Measurements from ENCODE around the gene NDUFB10. TPM values are rescaled to one million over a fixed set of nuclear protein-coding genes. Genes with fewer than 3 reads are reported as not detected.

Gene NDUFB10
- total RNA-seq, 3 donors from 2014 or later (not counting 1 experiment from before 2014, with no cell fraction given) = 54.5 to 61.1 (median 59.5) TPM

DNA sequence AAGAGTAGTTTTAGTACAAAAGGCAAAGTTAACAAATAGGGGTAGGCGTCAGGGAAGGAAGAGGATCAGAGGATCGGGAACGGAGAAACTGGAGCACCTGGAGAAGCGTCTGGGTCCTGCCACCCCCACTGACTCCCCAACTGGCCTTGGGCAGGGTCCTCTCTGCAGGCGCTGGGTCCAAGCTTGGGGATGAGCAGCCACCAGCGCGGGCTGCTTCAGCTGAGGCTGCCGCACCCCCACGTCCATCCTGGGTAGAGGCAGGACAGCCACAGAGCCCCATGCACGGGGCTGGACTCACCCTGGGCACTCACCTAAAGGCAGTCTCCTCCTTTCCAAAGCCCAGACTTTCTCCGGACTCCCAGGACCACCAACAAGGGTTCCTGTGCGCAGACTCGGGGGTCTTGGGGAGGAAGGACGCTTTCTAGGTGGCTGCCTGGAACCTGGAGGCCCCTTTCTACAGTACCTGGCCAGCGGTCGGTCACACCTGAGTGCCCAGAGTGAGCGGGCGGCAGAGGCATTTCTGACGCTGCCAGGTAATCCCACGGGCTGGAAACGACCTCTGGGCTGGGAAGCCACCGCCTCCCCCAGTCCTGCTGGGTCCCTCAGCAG, 42.2 kb upstream of the NDUFB10 start:
- intact Hi-C loops (cut with micrococcal nuclease) = no loop called here
- ATAC-seq = no peak
- Mint-ChIP-seq H3K9me3 (no peaks in the 10 kb centered on the region), H3K36me3 (no peaks in the 10 kb centered on the region), H3K27me3 (ENCODE audit: low read depth in 2 of 2) (peaks cover 30 to 38% of the 10 kb centered on the region in 2 donors), H3K4me1 (no peaks in the 10 kb centered on the region), H3K27ac (no peak overlapping the region), H3K4me3 (no peak overlapping the region)
- no peak overlapping the region for H3K27ac ChIP-seq (ENCODE audit: low read length)
- H3K27me3 ChIP-seq (ENCODE audit: control insufficient read depth, insufficient read depth, low read length) = peaks cover 21% of the 10 kb centered on the region
- H3K4me3 ChIP-seq (ENCODE audit: low read length) = no peak overlapping the region
- H3K4me1 ChIP-seq (ENCODE audit: control insufficient read depth, insufficient read depth, low read length) = no peaks in the 10 kb centered on the region
- H3K9me3 ChIP-seq (ENCODE audit: control insufficient read depth, insufficient read depth, low read length) = no peaks in the 10 kb centered on the region
- 9% methylated on average over 22 of the region's 22 CpGs for WGBS (ENCODE audit: insufficient coverage)
- TF ChIP-seq, protein P1, sequence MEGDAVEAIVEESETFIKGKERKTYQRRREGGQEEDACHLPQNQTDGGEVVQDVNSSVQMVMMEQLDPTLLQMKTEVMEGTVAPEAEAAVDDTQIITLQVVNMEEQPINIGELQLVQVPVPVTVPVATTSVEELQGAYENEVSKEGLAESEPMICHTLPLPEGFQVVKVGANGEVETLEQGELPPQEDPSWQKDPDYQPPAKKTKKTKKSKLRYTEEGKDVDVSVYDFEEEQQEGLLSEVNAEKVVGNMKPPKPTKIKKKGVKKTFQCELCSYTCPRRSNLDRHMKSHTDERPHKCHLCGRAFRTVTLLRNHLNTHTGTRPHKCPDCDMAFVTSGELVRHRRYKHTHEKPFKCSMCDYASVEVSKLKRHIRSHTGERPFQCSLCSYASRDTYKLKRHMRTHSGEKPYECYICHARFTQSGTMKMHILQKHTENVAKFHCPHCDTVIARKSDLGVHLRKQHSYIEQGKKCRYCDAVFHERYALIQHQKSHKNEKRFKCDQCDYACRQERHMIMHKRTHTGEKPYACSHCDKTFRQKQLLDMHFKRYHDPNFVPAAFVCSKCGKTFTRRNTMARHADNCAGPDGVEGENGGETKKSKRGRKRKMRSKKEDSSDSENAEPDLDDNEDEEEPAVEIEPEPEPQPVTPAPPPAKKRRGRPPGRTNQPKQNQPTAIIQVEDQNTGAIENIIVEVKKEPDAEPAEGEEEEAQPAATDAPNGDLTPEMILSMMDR (IDR thresholded peaks at IDR 0.05) = no peak
- no peak for DNase-seq
- no peaks in the 10 kb centered on the region for H3K36me3 ChIP-seq (ENCODE audit: control insufficient read depth, insufficient read depth, low read length)

DNA sequence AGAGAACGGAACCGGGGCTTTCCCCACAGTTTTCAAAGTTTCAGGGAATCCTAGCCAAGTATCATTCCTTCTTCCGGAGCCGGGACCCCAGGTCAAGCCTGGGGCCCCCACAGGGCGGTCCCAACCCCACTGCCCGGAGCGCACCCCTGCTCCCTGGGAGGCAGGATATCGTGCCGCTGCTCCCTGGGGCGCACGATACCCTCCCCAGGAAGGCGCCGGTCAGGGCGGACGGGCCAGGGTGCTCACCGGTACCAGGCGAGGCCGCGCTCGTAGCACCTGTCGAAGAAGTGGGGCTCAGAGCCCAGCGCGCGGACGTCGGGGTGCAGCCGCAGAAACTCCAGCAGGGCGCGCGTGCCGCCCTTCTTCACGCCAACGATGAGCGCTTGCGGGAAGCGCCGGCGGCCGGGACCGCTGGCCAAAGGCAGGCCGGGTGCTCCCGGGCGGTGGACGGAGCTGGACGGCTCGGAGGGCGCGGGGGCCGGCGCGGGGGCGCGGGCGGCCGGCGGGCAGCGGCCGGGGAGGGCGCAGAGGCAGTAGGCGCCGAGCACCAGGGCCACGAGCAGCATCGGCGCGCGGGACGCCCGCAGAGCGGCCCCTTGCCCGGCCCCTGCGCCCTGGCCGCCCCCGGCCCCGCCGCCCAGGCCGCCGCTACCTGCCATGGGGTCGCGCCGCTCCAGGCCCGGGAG, 41.5 kb upstream of the NDUFB10 start:
- Mint-ChIP-seq H3K9me3 (no peaks in the 10 kb centered on the region), H3K27me3 (ENCODE audit: low read depth in 2 of 2) (peaks cover 36 to 44% of the 10 kb centered on the region in 2 donors), H3K4me1 (no peaks in the 10 kb centered on the region), H3K4me3 (no peak overlapping the region), H3K27ac (no peak overlapping the region), H3K36me3 (no peaks in the 10 kb centered on the region)
- intact Hi-C loops (cut with micrococcal nuclease) = no loop called here
- Histone ChIP-seq H3K27ac (ENCODE audit: low read length) (no peak overlapping the region), H3K36me3 (ENCODE audit: control insufficient read depth, insufficient read depth, low read length) (no peaks in the 10 kb centered on the region), H3K4me1 (ENCODE audit: control insufficient read depth, insufficient read depth, low read length) (no peaks in the 10 kb centered on the region), H3K4me3 (ENCODE audit: low read length) (no peak overlapping the region), H3K9me3 (ENCODE audit: control insufficient read depth, insufficient read depth, low read length) (no peaks in the 10 kb centered on the region), H3K27me3 (ENCODE audit: control insufficient read depth, insufficient read depth, low read length) (peaks cover 27% of the 10 kb centered on the region)
- DNase-seq (no peak), ATAC-seq (no peak)
- 4% methylated on average over 81 of the region's 81 CpGs for WGBS (ENCODE audit: insufficient coverage)
- TF ChIP-seq, protein P1 (IDR thresholded peaks at IDR 0.05) = no peak

DNA sequence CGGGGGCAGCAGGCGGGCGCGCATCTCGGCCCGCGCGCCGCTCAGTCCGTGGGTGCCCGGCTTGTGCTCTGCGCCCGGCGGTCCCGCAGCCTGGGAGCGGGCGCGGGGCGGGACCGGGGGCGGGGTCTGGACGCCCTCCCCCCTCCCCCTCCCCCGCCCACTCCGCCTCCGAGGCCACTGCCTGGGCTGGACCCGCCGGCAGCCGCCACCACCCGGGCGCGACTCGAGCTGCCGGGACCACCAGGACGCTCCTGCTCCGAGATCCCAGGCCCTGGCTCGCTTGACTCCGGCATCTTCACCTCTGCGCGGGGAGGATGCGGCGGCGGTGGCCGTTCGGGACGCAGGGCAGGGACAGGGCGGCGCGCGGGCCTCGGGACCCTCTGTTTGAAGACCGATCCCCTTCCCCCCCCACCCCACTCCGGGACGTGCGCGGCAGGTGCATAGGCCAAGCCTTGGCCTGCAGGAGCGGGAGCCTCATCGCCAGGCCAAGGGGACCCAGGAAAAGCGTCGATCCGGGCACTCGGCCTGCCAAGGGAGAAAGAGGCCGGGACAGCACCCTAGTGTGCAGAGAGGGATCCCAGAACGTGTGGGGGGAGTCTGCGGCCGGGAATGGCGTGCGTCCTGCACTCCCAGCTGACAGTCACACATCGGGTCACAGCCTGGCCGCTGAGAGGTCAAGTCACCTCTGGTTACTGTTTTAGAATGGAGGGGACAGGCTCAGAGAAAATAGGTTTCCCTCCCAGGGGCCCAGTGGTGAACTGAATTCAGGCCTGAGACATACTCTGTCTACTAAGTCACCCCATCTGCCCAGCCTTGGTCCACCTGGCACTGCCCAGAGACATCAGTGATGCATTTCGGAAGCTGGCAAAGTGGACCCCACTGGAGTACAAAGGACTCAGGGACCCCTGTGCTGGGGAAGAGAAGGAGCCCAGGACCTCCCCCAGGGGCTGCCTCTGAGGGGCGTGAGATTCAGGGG, 40.7 kb upstream of the NDUFB10 start, which contains the start of gene HS3ST6:
TSS of gene HS3ST6 (minus strand) at position 65 of the 976 bp plus-strand sequence. CDS start 92 bp downstream, outside the sequence.
- no peak within 1 kb of the TSS for H3K27ac ChIP-seq (ENCODE audit: low read length)
- Mint-ChIP-seq H3K36me3 (no peaks in the 10 kb centered on the region), H3K4me1 (no peaks in the 10 kb centered on the region), H3K27me3 (ENCODE audit: low read depth in 2 of 2) (peaks cover 40 to 51% of the 10 kb centered on the region in 2 donors), H3K27ac (no peak within 1 kb of the TSS), H3K9me3 (no peaks in the 10 kb centered on the region), H3K4me3 (no peak within 1 kb of the TSS)
- peaks cover 31% of the 10 kb centered on the region for H3K27me3 ChIP-seq (ENCODE audit: control insufficient read depth, insufficient read depth, low read length)
- H3K9me3 ChIP-seq (ENCODE audit: control insufficient read depth, insufficient read depth, low read length) = no peaks in the 10 kb centered on the region
- intact Hi-C loops (cut with micrococcal nuclease) = no loop called here
- TF ChIP-seq, protein P1 (IDR thresholded peaks at IDR 0.05) = no peak
- ATAC-seq (no peak), DNase-seq (no peak)
- peaks cover 2% of the 10 kb centered on the region for H3K4me1 ChIP-seq (ENCODE audit: control insufficient read depth, insufficient read depth, low read length)
- WGBS (ENCODE audit: insufficient coverage) = 8% methylated on average over 66 of the region's 71 CpGs
- H3K36me3 ChIP-seq (ENCODE audit: control insufficient read depth, insufficient read depth, low read length) = no peaks in the 10 kb centered on the region
- H3K4me3 ChIP-seq (ENCODE audit: low read length) = no peak within 1 kb of the TSS

Data from natural killer cell (primary cell).